ENCODE results near the gene CASKIN2.
"Not testable (repeated sequence)": the region's sequence is repeated elsewhere in the genome, so short reads cannot be mapped to it uniquely, and the experiment has no call there.

Gene CASKIN2

GRCh38 chr17:75520413-75520812, 5.1 kb upstream of the CASKIN2 start:
- not testable (repeated sequence) for H3K27ac Mint-ChIP-seq; H3K27me3 Mint-ChIP-seq; ATAC-seq (ENCODE audit: low read depth); H3K9me3 Mint-ChIP-seq; H3K36me3 Mint-ChIP-seq; H3K4me3 Mint-ChIP-seq; DNase-seq (ENCODE audit: low spot score in 2 of 2)
- H3K4me1 Mint-ChIP-seq = peaks cover 18% of the 10 kb centered on the region

DNA sequence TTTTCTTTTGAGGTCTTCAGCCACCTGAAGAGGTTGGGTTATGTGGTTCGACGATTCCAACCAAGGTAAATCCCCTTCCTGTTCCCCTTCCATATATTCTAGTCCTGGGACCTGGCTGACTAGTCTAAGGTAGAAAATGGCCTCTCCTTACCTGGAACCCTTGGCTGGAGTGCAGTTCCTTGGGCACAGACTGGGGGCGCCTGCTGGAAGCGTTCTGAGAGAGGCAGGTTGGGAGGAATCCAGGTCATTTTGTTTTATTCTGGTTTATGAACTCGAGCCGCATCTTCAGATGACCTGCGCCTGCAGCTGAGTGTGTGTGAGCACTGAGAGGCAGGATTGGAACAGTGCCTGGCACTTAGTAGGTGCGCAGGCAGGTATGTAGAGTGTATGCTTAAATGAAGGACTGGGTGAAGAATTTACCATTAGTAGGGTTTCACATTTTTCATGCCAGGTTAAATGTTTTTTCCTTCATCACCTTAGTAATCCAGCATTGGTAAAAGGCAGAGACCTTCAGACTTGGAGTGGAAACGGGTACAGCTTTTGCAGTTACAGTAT, 3.7 kb upstream of the CASKIN2 start:
- ATAC-seq (ENCODE audit: low read depth) (no peak), DNase-seq (ENCODE audit: low spot score in 2 of 2) (no peak)
- Mint-ChIP-seq H3K4me1 (peaks cover 18% of the 10 kb centered on the region), H3K9me3 (no peaks in the 10 kb centered on the region), H3K4me3 (no peak overlapping the region), H3K27ac (no peak overlapping the region), H3K27me3 (no peaks in the 10 kb centered on the region), H3K36me3 (peaks cover 2% of the 10 kb centered on the region)

- peaks cover 18% of the 10 kb centered on the region for H3K4me1 Mint-ChIP-seq
These were observed 2.9 kb upstream of the CASKIN2 start for GRCh38 chr17:75518201-75518600.

GRCh38 chr17:75517297-75517865, 2.0 kb upstream of the CASKIN2 start:
- H3K36me3 Mint-ChIP-seq = peaks cover 2% of the 10 kb centered on the region
- peaks cover 18% of the 10 kb centered on the region for H3K4me1 Mint-ChIP-seq
- no peaks in the 10 kb centered on the region for H3K9me3 Mint-ChIP-seq
- no peak for DNase-seq (ENCODE audit: low spot score in 2 of 2)
- H3K27me3 Mint-ChIP-seq = no peaks in the 10 kb centered on the region
- H3K4me3 Mint-ChIP-seq = peak overlapping the region; percentile 79
- ATAC-seq (ENCODE audit: low read depth) = no peak
- H3K27ac Mint-ChIP-seq = no peak overlapping the region

More at GRCh38 chr17:75518201-75518600, 2.9 kb upstream of the CASKIN2 start:
- ATAC-seq (ENCODE audit: low read depth) (peak; percentile 40), DNase-seq (ENCODE audit: low spot score in 2 of 2) (no peak)
- H3K27me3 Mint-ChIP-seq = no peaks in the 10 kb centered on the region
- H3K4me3 Mint-ChIP-seq = peak overlapping the region; percentile 79
- H3K9me3 Mint-ChIP-seq = no peaks in the 10 kb centered on the region
- H3K36me3 Mint-ChIP-seq = peaks cover 2% of the 10 kb centered on the region
- H3K27ac Mint-ChIP-seq = peak overlapping the region; percentile 0

GRCh38 chr17:75516619-75517296, 1.4 kb upstream of the CASKIN2 start:
- DNase-seq (ENCODE audit: low spot score in 2 of 2) = no peak
- H3K4me1 Mint-ChIP-seq = peaks cover 18% of the 10 kb centered on the region

DNA sequence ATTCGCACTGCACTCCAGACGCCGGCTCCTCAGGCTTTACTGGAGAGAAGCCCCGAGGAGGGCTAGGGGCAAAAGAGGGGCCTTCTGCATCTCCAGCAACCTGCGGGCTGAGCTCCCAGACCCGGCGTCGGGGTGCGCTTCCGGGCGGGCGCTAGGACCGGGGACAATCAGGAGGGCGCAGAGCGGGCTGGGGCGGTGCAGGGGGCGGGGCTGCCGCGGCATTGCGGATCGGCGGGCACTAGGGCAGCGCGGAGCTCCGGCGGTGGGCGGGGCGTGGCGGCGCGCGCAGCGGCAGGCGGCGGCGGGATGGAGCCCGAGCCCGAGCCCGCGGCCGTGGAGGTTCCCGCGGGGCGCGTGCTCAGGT, 900 bp upstream of the CASKIN2 start, which contains the start of gene TSEN54:
TSS of gene TSEN54 (plus strand) at position 274 of the 364 bp plus-strand sequence. CDS start at position 307, 33 bp downstream.
- peak within 1 kb of the TSS; percentile 82 for H3K4me3 Mint-ChIP-seq
- DNase-seq (ENCODE audit: low spot score in 2 of 2) = peak; percentile 86 to 90
- H3K27me3 Mint-ChIP-seq = no peaks in the 10 kb centered on the region
- H3K4me1 Mint-ChIP-seq = peaks cover 18% of the 10 kb centered on the region
- peaks cover 2% of the 10 kb centered on the region for H3K36me3 Mint-ChIP-seq
- ATAC-seq (ENCODE audit: low read depth) = peak; percentile 84
- no peak within 1 kb of the TSS for H3K27ac Mint-ChIP-seq
- H3K9me3 Mint-ChIP-seq = no peaks in the 10 kb centered on the region

More at GRCh38 chr17:75516619-75517296, 1.4 kb upstream of the CASKIN2 start:
- peak; percentile 7 for ATAC-seq (ENCODE audit: low read depth)
- Mint-ChIP-seq H3K4me3 (peak overlapping the region; percentile 79), H3K9me3 (no peaks in the 10 kb centered on the region), H3K27me3 (no peaks in the 10 kb centered on the region), H3K36me3 (peaks cover 2% of the 10 kb centered on the region), H3K27ac (no peak overlapping the region)

DNA sequence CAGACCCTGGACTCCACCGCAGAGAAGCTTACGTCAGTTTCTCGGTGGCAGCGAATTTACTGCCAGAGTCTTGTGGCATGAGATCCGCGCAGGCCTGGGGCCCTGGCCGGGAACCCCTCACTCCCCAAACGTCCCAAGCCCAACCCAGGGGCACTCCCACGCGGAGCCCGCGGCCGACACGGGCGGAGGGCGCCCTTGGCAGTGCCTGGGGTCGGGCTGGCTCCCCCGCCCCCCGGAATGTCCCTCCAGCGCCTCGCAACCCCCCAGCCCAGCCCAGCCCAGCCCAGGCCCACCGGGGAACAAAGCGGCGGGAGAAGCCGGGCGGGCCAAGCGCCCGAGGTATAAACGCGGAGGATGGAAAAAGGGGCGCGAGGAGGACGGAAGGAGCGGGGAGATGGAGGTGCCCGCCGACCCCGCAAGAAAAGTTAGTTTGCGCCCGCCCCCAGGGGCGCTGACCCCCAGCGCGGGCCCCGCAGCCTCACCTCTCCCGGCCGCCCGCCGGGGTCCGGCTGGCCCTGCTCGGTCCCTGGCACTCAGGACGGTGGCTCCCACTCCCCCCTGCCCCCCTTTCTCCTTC, 330 bp downstream of the CASKIN2 start:
- Mint-ChIP-seq H3K27ac (no peak overlapping the region), H3K36me3 (peaks cover 2% of the 10 kb centered on the region), H3K27me3 (no peaks in the 10 kb centered on the region), H3K4me1 (peaks cover 18% of the 10 kb centered on the region), H3K4me3 (peak overlapping the region; percentile 41), H3K9me3 (no peaks in the 10 kb centered on the region)
- DNase-seq (ENCODE audit: low spot score in 2 of 2) (no peak), ATAC-seq (ENCODE audit: low read depth) (no peak)

DNA sequence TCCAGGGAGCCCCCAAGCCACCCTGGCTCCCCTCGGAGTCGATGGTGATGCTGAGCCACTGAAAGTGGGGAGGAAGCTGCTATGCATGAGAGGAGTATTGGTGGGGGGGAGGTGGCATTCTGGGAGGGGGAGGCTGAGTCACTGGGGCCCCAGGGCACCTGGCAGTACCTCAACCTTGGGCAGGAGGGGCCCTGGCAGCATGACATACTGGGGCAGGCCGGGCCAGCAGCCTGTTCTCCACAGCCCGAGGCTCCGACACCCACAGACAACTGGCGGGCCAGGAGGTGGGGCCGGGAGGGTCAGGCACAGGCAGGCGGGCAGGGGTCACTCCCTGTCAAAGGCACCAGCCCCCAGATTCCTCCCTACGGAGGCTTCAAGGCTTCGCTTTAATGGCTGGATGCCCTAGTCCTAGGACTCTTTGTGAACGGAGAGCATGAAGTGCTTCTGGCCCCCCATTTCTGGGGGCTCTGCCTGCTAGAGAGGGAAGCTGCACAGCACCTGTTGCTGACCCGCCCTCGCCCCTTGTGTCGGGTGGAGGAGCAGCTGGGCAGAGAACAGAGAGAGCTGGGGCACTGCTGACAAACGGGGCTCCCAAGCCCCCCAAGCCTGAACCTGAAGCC, 928 bp downstream of the CASKIN2 start:
- H3K4me3 Mint-ChIP-seq = peak overlapping the region; percentile 67
- no peak overlapping the region for H3K27ac Mint-ChIP-seq

GRCh38 chr17:75513641-75514000, 1.7 kb downstream of the CASKIN2 start:
- DNase-seq (ENCODE audit: low spot score in 2 of 2) = no peak
- Mint-ChIP-seq H3K27me3 (no peaks in the 10 kb centered on the region), H3K9me3 (no peaks in the 10 kb centered on the region), H3K4me1 (peaks cover 17% of the 10 kb centered on the region), H3K36me3 (peaks cover 2% of the 10 kb centered on the region), H3K27ac (no peak overlapping the region), H3K4me3 (peak overlapping the region; percentile 67)
- no peak for ATAC-seq (ENCODE audit: low read depth)

More for the DNA sequence above, 928 bp downstream of the CASKIN2 start:
- Mint-ChIP-seq H3K4me1 (peaks cover 18% of the 10 kb centered on the region), H3K9me3 (no peaks in the 10 kb centered on the region), H3K27me3 (no peaks in the 10 kb centered on the region), H3K36me3 (peaks cover 2% of the 10 kb centered on the region)
- ATAC-seq (ENCODE audit: low read depth) = no peak
- no peak for DNase-seq (ENCODE audit: low spot score in 2 of 2)

DNA sequence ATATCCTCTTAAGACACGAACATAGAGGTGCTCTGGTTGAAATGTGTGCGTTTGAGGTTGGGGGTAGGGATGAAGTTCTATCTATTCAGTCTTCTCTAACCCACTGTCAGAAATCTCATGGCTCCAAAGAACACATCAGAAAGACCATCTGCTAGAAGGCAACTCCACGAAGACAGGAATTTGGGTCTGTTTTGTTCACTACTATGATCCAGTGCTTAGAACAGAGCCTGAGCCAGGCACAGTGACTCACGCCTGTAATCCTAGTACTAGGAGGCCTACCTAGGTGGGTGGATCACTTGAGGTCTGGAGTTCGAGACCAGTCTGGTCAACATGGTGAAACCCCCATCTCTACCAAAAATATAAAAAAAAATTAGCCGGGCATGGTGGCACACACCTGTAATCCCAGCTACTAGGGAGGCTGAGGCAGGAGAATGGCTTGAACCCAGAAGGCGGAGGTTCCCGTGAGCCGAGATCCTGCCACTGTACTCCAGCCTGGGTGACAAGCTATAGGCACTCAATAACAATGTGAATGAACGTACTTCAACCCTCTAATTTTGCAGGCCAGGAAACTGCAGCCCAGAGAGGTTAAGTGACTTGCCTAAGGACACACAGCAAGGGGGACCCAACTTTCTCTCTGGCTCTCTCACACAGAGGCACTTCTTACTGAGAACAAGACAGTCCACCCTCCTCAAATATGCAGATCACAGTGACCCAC, 2.3 kb downstream of the CASKIN2 start:
- H3K4me3 Mint-ChIP-seq = no peak overlapping the region
- H3K36me3 Mint-ChIP-seq = no peaks in the 10 kb centered on the region
- no peaks in the 10 kb centered on the region for H3K9me3 Mint-ChIP-seq
- peaks cover 11% of the 10 kb centered on the region for H3K4me1 Mint-ChIP-seq
- H3K27ac Mint-ChIP-seq = no peak overlapping the region
- ATAC-seq (ENCODE audit: low read depth) = no peak
- H3K27me3 Mint-ChIP-seq = no peaks in the 10 kb centered on the region
- no peak for DNase-seq (ENCODE audit: low spot score in 2 of 2)

GRCh38 chr17:75511610-75512575, 3.4 kb downstream of the CASKIN2 start:
- no peaks in the 10 kb centered on the region for H3K27me3 Mint-ChIP-seq
- H3K36me3 Mint-ChIP-seq = no peaks in the 10 kb centered on the region
- ATAC-seq (ENCODE audit: low read depth) (no peak), DNase-seq (ENCODE audit: low spot score in 2 of 2) (no peak)
- peak overlapping the region; percentile 23 for H3K27ac Mint-ChIP-seq
- no peaks in the 10 kb centered on the region for H3K9me3 Mint-ChIP-seq
- H3K4me1 Mint-ChIP-seq = no peaks in the 10 kb centered on the region
- no peak overlapping the region for H3K4me3 Mint-ChIP-seq

DNA sequence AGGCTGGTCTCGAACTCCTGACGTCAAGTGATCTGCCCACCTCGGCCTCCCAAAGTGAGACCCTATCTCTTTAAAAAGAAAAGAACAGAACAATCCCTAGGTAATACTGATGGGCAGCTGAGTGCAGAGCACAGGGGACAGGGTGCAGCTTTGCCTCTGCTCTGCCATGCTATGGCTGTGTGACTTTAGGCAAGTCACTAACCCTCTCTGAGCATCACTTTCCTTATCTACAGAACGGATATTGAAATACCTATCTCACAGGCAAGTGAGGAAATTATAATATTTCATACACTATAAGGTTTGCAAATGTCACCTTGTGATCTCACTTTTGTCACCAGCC, 4.1 kb downstream of the CASKIN2 start:
- Mint-ChIP-seq H3K4me3 (no peak overlapping the region), H3K27me3 (no peaks in the 10 kb centered on the region), H3K4me1 (no peaks in the 10 kb centered on the region), H3K27ac (no peak overlapping the region), H3K9me3 (no peaks in the 10 kb centered on the region), H3K36me3 (no peaks in the 10 kb centered on the region)
- DNase-seq (ENCODE audit: low spot score in 2 of 2) = no peak
- ATAC-seq (ENCODE audit: low read depth) = no peak

All from memory B cell (primary cell).